ENCODE measurements around the gene ZBTB7C. TPM values are rescaled to one million over a fixed set of nuclear protein-coding genes. Genes with fewer than 3 reads are reported as not detected.

The ZBTB7C gene
- total and polyA plus RNA-seq, 4 donors, result 0.19 to 1.1 (median 0.45) TPM

DNA sequence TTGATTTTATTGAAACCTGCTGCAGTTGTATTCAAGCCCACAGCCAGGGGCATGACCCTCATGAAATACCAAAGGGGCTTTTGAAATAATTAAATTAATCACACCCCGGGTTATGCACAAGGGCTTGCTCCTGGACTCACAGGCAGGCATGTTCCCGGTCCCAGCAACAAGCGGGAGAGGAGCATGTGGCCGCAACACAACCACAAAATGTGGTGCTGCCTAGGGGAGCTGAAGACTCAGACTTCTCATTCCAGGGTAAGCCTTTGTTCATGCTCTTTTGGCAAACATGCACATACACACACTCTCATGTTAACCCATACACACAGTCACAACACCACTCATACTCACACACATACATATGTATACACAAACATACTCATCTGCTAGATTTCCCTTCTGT lies 245.1 kb downstream of the ZBTB7C start (continued):
- TF ChIP-seq FOXA1 (IDR thresholded peaks at IDR 0.05) (no peak), RAD21 (IDR thresholded peaks at IDR 0.05) (no peak), NR2F2 (IDR thresholded peaks at IDR 0.05) (no peak), HNF4G (IDR thresholded peaks at IDR 0.05) (no peak), HNF4A (conservative IDR thresholded peaks at IDR 0.05) (no peak), CTCF (IDR thresholded peaks at IDR 0.05; ENCODE audit: low read depth, low read length, missing input control) (no peak), SP1 (IDR thresholded peaks at IDR 0.05) (no peak)
- TF ChIP-seq, protein P1, sequence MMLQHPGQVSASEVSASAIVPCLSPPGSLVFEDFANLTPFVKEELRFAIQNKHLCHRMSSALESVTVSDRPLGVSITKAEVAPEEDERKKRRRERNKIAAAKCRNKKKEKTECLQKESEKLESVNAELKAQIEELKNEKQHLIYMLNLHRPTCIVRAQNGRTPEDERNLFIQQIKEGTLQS (IDR thresholded peaks at IDR 0.05), result no peak

GRCh38 chr18:48163738-48164115 lies 245.5 kb downstream of the ZBTB7C start:
- 88% methylated on average over 3 of the region's 3 CpGs for WGBS
- H3K9ac ChIP-seq (ENCODE audit: low read depth in 1 of 2, low read length in 2 of 2), result no peak overlapping the region
- DNase-seq (ENCODE audit: low spot score), result no peak
- H3K4me3 ChIP-seq (ENCODE audit: low read depth in 1 of 3, low read length in 3 of 3), result no peak overlapping the region
- H3K27ac ChIP-seq (ENCODE audit: low read depth in 1 of 2, low read length in 2 of 2), result no peak overlapping the region
- no peaks in the 10 kb centered on the region for H3K36me3 ChIP-seq (ENCODE audit: control insufficient read depth in 4 of 4, insufficient read depth in 3 of 4, low read depth in 1 of 4, low read length in 3 of 4)
- TF ChIP-seq EGR1 (IDR thresholded peaks at IDR 0.05; ENCODE audit: low read depth in 2 of 2) (no peak), SP1 (IDR thresholded peaks at IDR 0.05) (no peak), NR2F2 (IDR thresholded peaks at IDR 0.05) (no peak), ZBTB33 (IDR thresholded peaks at IDR 0.05) (no peak), FOXA1 (IDR thresholded peaks at IDR 0.05) (no peak), MAX (IDR thresholded peaks at IDR 0.05) (no peak), CTCF (IDR thresholded peaks at IDR 0.05; ENCODE audit: low read depth, low read length, missing input control) (no peak), FOXA2 (IDR thresholded peaks at IDR 0.05) (no peak), GABPA (IDR thresholded peaks at IDR 0.05 in 1 of 2, conservative IDR thresholded peaks at IDR 0.05 in 1 of 2) (no peak), YY1 (IDR thresholded peaks at IDR 0.05) (no peak), REST (IDR thresholded peaks at IDR 0.05) (no peak), RXRA (IDR thresholded peaks at IDR 0.05) (no peak), TAF1 (conservative IDR thresholded peaks at IDR 0.05) (no peak), HNF4G (IDR thresholded peaks at IDR 0.05) (no peak), HNF4A (conservative IDR thresholded peaks at IDR 0.05) (no peak), RAD21 (IDR thresholded peaks at IDR 0.05) (no peak), JUND (IDR thresholded peaks at IDR 0.05) (no peak)
- TF ChIP-seq, protein P1 (IDR thresholded peaks at IDR 0.05), result no peak
- H3K4me1 ChIP-seq (ENCODE audit: control insufficient read depth in 4 of 4, insufficient read depth in 4 of 4, low read length in 3 of 4), result peaks cover 12 to 34% (median 25%) of the 10 kb centered on the region in 4 donors
- no peaks in the 10 kb centered on the region for H3K27me3 ChIP-seq (ENCODE audit: control insufficient read depth in 4 of 4, insufficient read depth in 4 of 4, low read length in 3 of 4)
- no peaks in the 10 kb centered on the region for H3K9me3 ChIP-seq (ENCODE audit: control insufficient read depth in 4 of 4, low read length in 3 of 4)

Data from liver (tissue), 9 donors.